ENCODE data around the gene ZNF839. TPM values are rescaled to one million over a fixed set of nuclear protein-coding genes. Genes with fewer than 3 reads are reported as not detected.
"Not testable (repeated sequence)": the region's sequence is repeated elsewhere in the genome, so short reads cannot be mapped to it uniquely, and the experiment has no call there.

ZNF839 gene
- total RNA-seq, 1 donor from 2014 or later, result 8.0 TPM

DNA sequence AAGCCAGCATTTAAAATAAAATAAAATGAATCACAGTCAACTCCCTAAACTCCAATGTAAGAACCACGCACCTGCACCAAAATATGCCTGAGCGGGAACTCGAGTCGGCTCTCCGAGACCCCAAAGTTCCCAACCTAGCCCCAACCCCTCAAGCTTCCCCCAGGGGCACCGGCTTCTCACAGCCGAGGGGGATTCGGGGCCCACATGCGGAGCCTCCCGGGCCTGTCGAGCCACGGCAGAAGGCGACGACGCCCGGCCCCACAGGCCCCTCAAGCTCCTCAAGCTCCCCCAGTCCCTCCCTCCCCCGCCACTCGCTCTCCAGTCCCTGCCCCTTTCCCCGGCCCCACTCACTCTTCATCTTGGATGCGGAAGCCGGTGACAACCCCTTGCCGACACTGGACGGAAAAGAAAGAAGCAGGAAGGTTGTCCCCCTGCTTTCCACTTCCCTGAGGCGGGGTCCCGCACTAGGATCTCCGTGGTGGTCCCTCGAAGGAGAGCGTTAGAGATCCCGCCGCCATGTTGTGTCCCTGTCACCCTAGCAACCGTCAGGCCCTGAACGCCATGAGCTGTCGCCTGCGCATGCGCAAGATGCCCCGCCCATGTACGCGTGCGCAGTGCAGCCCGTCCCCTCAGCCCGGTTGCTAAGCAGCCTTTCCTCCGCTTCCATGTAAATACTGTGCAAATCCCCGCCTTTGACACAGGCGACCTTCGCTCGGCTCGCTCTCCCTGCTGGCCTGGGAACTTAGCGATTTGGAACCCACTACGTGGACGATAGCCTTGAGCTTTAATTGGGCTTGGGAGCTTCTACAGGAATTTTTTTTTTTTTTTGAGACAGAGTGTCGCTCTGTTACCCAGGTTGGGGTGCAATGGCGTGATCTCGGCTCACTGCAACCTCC is 14.7 kb upstream of the ZNF839 start, which contains the start of gene MOK:
Gene MOK (minus strand): TSS at position 554 of the 896 bp plus-strand sequence. CDS start 196 bp downstream, at position 358.
- peak; percentile 98 for DNase-seq (ENCODE audit: low spot score)
- ATAC-seq, result peak; percentile 97

DNA sequence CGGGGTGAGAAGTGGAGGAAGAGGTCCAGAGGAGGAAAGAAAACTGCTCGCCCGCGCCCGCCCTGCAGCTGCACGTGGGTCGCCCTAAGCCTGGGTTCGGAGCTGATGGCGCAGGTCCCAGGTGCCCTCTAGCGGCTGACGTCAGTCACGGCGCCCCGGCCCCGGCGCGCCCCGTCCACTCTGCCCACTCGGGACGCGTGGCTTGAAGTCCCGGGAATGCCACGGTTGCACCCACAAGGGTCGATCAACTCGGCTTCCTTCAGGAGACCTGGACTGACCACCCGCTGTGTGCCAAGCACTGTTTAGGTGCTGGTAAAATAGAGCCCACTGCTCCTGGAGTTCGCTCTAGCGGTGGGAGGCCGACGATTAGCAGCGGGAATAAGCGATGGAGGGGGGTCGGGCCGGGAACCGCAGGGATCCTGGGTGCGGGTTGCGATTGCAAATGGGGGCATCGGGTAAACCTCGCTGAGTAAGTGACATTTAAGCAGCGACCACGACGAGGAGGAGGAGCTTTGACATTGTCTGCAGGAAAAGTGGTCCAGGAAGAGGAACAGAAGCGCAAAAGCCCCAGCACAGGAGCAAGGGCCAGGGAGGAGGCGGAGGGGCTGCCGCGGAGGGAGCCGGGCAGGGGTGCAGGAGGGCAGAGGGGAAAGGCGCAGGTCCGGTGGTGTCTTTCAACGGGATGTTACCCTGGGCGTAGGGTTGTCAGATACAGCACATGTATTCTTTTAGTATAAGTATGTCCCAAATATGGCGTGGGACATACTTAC is 5.1 kb upstream of the ZNF839 start:
- ATAC-seq, result peak; percentile 82

DNA sequence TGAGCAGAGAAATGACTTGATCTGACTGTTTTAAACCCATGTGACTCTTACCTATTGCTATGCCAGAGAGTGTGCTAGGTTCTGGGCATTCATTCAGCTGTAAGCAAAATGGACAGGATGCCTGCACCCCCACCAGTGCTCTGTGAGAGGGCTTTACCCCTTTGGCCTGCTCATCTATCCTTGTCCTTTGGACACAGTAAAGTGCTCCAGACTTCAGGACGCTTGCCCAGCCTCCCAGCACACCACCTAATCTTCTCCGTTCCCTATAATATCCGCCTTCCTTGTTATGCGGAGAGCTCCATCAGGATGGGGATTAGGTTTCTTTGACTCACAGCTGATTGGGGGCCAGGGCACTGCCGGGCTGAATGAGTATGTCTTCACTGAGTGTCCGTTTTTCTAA is 4.4 kb upstream of the ZNF839 start:
- no peak for DNase-seq (ENCODE audit: low spot score)
- ATAC-seq, result no peak

More for the DNA sequence above, 5.1 kb upstream of the ZNF839 start:
- peak; percentile 85 for DNase-seq (ENCODE audit: low spot score)

DNA sequence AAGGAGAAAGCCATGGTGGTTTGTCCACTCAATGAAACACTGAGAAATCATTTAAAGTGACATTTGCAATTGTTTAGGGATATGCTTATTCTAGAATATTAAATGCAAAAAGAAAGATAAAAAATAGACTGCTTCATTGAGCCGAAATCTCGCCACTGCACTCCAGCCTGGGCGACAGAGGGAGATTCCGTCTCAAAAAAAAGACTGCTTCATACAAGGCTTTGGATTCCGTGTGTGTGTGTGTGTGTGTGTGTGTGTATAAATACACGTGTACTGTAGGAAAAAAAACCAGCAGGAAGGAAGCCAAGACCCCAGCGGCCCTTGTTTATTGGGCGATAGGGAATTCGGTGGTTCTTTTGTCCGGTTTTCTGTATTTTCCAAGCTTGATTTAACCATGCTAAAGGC is 3.2 kb upstream of the ZNF839 start:
- DNase-seq (ENCODE audit: low spot score) (no peak), ATAC-seq (peak; percentile 11)

DNA sequence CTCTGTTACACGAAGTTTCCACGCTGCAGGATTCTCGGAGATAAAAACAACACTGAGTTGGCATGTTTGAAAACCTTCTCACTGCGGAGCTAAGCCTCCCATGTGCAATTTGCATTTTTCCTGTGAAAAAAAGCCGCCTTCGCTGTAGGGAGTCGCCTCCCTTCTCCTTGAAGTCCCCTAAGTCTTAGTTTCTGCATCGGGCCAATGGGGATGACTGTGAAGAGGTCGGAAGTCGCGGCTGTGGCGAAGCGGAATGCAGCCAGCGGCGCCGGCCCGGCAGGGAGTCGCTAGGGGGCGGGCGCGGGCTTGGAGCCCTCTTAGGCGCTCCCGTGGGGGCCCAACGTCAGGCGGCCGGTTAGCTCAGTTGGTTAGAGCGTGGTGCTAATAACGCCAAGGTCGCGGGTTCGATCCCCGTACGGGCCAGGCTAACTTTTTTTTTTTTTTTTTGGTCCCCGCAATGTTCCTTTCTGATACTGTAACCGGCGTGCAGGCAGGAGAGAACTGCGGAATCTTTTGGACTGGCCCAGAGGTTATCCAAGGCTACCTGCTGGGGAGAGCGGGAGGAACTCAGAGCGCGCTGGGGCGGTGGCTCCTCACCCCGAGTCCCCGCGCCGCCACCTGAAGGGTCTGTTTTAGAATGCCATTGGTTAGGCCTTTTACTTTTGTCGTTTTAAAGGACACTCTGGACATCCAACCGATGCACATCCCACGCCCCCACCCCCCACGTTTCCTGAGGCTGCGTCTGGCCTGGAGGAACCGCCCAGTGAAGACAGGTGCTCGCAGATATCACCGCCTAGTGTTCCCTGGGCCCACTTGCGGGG is 2.6 kb upstream of the ZNF839 start:
- ATAC-seq (peak; percentile 80), DNase-seq (ENCODE audit: low spot score) (peak; percentile 95)

DNA sequence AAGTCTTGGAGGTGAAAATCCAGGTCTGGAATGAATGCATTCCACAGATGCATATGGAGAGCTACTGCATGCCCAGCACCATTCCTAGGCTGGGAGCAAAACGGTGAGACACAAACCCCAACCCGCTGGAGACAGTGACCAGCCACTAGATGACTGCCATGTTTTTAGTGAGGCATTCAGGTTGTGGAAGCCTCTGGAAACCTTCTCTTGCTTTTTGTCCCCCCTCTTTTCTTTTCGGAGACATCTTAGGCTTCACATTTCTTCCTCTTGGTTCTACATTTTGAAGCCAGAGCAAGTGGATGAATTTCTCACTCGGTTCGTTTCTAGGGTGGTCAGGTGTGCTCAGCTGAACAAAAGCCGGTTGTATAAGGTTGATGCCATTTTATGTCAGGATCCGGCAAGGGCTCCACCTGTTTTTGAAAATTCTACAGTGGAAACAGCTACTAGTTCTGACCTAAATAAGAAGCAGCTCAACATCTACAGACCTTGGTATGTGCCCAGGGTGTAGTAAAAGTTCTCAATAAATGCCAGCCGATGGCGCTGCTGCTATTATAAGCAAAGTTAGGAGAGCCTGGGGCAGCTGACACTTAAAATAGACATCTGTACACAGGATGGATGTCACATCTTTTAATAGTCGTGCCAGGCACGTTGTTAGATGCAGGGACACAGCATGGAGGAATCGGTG is 1.8 kb upstream of the ZNF839 start:
- ATAC-seq (no peak), DNase-seq (ENCODE audit: low spot score) (no peak)

DNA sequence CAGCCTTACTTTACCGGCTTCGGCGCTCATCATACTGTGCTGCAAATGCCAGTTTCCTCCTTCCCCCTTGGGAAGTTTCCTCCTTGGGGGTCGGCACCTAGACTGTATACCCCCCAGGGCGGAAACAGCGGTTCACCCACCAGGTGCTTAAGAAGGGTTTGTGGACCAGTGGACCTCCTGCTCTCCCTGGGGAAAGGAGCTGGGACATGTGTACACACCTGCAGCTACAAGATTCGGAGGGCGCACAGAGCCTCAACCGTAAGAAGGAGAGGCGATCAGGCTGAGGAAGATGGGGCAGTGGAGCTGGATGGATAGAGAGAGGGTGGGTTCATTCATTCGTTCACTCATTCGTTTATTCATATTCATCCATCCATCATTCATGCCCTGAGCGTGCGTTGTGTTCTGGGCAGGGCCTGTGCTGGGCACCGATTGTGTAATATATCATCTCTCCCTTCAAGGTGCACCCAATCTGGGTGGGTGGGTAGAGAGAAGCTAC is 717 bp upstream of the ZNF839 start:
- no peak for DNase-seq (ENCODE audit: low spot score)
- no peak for ATAC-seq

DNA sequence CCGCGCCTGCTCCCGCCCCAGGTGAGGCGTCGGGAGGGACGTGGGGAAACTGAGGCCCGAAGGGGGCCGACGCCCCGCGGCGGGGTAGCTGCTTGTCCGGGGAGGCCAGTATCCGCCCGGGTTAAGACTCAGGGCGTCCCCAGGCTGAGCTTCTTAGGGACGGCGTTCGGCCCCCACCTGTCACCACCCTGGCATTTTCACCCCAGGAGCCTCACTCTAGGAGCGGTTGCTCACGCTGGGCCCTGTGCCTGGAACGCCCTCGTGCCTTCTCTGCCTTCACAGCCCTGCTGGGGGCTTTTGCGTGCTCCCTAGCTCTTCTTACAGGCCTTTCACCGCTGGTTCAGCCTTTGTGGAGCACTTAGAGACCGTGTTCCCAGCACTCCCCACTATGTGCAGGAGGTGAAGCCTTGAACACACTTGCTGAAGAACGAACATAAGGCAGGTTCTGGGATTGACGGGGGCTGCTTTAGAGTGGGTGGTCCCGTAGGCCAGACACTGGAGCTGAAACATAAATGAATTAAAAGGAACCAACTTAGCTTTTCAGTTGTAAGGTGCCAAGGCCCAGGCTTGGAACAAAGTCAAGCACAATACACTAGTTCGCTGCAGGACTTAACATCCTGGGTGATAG is 601 bp downstream of the ZNF839 start:
- ATAC-seq, result peak; percentile 1
- DNase-seq (ENCODE audit: low spot score), result no peak

DNA sequence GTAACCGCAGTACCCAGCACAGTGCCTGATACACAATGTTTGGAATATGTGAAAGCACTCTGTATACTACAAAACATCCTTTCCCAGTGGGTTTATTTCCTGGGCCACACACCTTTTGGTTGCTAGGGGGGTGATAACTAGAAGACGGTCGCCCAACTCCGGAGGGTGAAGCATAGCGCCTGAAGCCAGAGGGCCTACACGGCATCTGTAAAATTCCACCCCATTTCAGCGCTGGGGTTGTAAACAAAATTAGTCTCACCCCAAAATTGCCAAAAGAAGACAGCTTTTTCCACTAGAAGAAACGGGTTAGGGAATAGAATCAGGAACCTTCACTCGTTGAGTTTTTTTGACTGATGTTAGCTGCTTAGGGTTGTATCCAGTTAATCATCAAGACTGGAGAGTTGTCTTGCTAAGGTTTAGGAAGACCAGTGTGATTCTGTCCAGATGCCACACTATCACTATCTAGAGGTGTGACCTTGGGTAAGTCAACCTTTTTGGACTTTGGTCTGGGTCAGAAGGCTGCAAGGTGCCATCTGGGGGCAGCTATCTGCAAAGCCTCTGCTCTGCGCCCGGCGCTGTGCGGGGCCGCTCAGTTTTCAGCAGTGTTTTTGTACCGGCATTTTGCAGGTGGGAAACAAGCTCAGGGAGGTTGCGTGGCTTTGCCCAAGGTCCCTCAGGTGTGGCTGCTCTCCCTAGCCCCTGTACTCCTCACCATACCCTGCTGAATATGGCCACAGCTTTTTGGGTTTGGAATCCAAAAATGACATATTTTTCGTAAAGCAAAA is 1.3 kb downstream of the ZNF839 start:
- no peak for DNase-seq (ENCODE audit: low spot score)

DNA sequence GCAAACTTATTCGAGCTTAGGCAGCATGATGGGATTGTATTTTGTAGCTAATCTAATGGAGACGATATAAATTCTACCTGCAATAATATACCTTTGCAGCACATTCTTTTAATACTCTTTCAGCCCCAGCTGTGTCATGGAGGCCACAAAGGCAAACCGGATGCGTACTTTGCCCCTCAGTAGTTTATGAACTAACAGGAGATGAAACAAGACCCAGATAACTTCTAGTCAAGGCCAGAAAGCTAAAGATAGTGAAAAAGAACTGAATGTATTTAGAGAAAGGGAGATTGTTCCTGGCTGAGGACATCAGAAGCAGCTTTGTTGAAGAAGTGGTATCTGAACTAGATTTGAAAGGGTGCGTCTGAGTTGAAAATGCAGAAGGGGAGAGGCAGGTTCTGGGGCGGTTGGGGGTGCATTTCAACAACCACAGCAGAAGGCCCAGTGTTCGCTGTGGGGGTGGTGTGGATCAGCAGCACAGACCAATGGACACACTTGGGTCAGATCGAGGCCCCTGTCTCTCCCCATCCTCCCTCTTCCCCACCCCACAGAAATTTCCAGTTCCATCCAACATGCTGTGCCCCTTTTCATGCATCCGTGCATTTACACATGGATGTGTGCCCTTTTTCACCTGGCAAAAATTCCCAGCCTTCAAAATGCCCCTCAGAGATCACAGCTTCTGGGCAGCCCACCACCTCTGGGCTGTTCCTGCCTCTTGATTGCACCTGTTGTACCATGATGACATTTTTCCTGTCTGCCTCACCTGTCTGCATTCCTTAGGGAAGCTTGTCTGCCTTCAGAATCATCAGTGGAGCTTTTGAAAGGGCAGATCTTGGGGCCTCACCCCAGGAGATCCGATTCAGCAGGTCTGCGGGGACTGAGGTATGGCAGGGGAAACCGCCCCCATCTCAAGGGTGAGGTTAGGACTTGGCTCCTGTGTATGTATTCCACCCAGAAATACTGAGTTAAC is 2.2 kb downstream of the ZNF839 start:
- ATAC-seq (no peak), DNase-seq (ENCODE audit: low spot score) (no peak)

More for the DNA sequence above, 1.3 kb downstream of the ZNF839 start:
- ATAC-seq, result no peak

DNA sequence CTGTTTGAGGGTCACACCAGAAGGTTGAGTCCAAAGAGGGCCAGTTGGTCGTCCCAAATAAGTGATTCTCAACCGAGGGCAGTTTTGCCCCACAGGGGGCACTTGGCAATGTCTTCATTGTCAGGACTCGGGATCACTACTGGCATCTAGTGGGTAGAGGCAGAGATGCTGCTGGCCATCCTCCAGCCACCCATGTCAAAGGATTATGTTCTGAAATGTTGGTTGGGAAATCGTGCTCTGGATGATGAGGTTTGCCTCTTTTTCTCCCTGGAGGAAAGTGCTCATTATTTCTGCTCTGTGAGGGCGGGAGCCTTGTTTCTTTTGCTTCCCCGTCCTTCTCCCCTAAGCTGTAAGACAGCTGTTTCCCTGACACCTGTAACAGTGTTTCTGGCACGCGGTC is 3.6 kb downstream of the ZNF839 start:
- peak; percentile 76 for DNase-seq (ENCODE audit: low spot score)
- peak; percentile 76 for ATAC-seq

DNA sequence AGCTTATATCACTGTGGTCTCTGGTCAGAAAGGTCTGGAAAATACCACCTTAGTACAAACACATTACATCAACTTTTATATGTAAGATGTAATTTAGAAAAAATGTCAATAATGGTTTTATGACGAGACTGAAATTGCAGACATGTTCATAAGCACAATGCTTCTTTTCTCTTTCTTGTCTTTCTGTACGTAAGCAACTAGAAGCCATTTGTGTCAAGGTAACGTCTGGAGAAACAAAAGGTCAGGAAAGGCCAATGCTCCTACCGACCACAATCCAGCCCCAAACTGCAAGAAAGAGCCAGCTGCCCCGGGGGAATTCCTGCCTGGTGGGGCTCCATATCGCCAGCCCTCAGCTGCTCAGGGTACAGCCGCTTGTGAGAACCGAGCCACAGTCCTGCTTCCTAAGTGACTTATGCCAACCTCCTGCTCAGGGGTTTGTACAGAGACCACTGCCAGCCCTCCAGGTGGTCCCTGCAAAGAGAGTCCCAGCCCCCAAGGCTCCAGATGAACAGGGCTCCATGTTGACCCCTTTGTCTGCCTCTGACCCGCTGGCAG is 6.3 kb downstream of the ZNF839 start:
- DNase-seq (ENCODE audit: low spot score) (no peak), ATAC-seq (no peak)

DNA sequence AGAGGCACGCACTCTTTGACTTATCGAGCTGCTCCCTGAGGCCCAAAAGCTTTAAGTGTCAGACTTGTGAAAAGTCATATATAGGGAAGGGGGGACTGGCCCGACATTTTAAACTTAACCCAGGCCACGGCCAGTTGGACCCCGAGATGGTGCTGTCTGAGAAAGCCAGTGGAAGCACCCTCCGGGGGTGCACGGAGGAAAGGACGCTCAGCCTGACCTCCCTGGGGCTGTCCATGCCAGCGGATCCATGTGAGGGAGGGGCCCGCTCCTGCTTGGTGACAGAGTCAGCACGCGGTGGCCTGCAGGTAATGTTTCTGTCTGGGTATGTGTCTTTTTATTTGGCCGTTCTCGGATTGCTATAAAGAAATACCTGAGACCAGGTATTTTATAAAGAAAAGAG is 7.0 kb downstream of the ZNF839 start:
- no peak for DNase-seq (ENCODE audit: low spot score)
- no peak for ATAC-seq

DNA sequence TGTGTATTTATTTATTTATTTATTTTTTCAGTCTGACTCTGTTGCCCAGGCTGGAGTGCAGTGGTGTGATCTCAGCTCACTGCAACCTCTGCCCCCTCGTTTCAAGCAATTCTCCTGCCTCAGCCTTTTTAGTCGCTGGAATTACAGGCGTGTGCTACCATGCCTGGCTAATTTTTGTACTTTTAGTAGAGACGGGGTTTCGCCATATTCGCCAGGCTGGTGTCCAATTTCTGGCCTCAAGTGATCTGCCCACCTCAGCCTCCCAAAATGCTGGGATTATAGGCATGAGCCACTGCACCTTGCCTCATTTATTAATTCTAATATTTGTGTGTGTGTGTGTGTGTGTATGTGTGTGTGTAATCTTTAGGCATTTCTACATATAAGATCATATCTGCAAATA is 9.8 kb downstream of the ZNF839 start:
- not testable (repeated sequence) for ATAC-seq; DNase-seq (ENCODE audit: low spot score)

DNA sequence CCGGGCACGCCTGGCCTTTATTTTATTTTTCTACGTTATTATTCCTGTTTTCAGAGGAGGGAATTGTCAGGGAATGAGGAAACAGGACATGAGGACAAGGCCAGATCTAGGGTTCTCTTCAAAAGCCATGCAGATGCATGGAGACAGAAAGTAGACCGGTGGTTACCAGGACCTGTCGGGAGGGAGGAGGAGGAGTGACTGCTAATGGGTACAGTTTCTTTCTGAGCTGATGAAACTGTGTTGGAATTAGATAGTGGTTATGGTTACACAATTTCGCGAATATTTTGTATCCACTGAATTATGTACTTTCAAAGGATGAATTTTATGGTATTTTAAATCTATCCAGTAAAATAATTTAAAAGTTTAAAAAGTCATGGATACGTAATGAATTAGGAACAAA is 11.3 kb downstream of the ZNF839 start:
- ATAC-seq, result no peak

DNA sequence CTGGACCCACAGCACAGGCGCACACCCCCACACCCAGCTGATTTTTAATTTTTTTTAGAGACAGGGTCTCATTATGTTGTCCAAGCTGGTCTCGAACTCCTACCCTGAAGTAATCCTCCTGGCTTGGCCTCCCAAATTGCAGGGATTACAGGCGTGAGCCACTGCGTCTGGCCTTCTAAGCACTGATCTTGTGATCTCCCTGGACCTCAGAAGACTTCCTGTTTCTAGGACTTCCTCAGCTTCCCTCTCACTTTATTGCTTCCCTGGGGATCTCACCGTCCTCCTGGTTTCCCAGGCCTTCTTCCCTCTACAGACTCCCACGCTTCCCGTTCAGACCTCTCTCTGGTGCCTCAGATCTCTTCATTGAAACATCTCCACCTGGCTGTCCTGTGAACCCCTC is 13.8 kb downstream of the ZNF839 start:
- no peak for DNase-seq (ENCODE audit: low spot score)
- no peak for ATAC-seq

More for the DNA sequence above, 11.3 kb downstream of the ZNF839 start:
- no peak for DNase-seq (ENCODE audit: low spot score)
